Activated CD8-positive, alpha-beta memory T cell treated with anti-CD3 and anti-CD28 coated beads, Interleukin-2, amount 10 ng/mL, durations not matched to agents 7 days and 5 days (primary cell): ENCODE results near the gene ANKS6. TPM values are rescaled to one million over a fixed set of nuclear protein-coding genes. Genes with fewer than 3 reads are reported as not detected.

Source experiments
- ATAC-seq: fragments of 150-1000 bp; cut with Tn5 transposase; one replicate; pipeline ENCODE4 v1.10.0; 2021; ENCODE audit warnings: moderate library complexity
- CTCF ChIA-PET: fragments of 350-600 bp; sonication (Branson Sonifier 250); formaldehyde crosslinking; loops from one replicate; lab custom pipeline; 2021; ENCODE audit warnings: antibody characterized with exemption; lab: Charles Lee
- DNase-seq: peaks from one replicate; pipeline ENCODE4 v3.0.0-alpha.2; 2020
- H3K27ac Mint-ChIP-seq: one replicate; pipeline ENCODE4 v1.8.0; 2021; ENCODE audit warnings: mild to moderate bottlenecking, mixed read lengths
- H3K27me3 Mint-ChIP-seq: one replicate; pipeline ENCODE4 v1.8.0; 2021; ENCODE audit warnings: mixed read lengths
- H3K36me3 Mint-ChIP-seq: one replicate; pipeline ENCODE4 v1.8.0; 2021; ENCODE audit warnings: mild to moderate bottlenecking, mixed read lengths
- H3K4me1 Mint-ChIP-seq: one replicate; pipeline ENCODE4 v1.8.0; 2021; ENCODE audit warnings: mixed read lengths
- H3K4me3 Mint-ChIP-seq: one replicate; pipeline ENCODE4 v1.8.0; 2021; ENCODE audit warnings: mild to moderate bottlenecking, moderate library complexity, mixed read lengths
- H3K9me3 Mint-ChIP-seq: one replicate; pipeline ENCODE4 v1.8.0; 2022; ENCODE audit warnings: low read depth, mixed read lengths
- total RNA-seq, 2 experiments: library from RNA; stranded (reverse); gene quantifications; one replicate each; pipeline ENCODE4 v1.2.3, GENCODE V29; 2021

The ANKS6 gene
- total RNA-seq, 2 experiments from 2014 or later, result 6.5 to 9.2 TPM

DNA sequence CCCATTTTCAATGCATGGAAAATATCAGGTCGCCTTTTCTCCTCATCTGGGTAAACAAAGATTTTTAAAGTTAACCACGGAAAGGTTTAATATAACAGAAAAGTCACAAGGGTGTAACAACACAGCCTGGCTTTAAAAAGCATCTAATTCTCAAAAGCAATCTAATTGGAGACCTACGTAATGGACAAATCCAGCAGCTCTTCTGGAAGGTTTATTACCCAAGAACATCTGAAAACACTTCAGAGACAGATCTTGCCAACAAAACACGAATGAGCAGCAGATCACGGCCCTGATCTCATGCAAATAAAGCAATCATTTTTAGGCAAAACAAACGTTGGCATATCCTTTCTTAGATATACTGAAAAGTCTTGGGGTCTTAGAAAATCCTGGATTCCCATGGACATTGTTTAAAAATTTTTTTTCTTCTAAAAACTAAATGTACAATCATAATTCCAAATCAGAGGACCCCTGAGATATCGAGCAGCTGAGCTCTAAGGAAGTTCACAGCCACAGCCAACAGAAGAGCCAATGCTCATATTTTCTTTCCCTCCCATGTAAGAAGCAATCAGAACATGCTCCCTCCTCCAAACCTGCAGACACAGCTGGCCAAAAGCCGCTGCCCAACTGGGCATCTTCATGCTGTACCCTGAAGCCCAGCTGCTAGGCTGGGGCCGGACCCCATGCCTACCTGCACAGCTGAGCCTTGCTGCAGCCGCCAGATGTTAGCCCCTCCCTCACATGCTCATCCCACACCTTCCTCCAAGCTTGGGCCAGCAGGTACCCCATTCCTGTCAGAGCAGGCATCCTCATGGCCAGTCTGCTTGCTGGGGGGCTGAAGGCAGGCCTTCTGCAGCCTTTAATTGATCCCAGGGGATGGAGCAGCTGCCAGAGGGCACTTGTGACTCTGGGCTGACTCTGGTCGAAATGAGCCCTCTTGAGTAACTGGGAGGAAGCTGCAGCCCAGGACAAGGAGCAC, 11.2 kb downstream of the ANKS6 start:
- Mint-ChIP-seq H3K4me1 (no peaks in the 10 kb centered on the region), H3K9me3 (no peaks in the 10 kb centered on the region), H3K27ac (no peak overlapping the region), H3K36me3 (no peaks in the 10 kb centered on the region), H3K4me3 (no peak overlapping the region), H3K27me3 (no peaks in the 10 kb centered on the region)
- CTCF ChIA-PET, result interaction anchor here (2.7 kb wide), 1 partner anchor 10 kb away, joined by 13 read pairs; no protein-coding TSS in a partner anchor
- ATAC-seq (no peak), DNase-seq (no peak)

DNA sequence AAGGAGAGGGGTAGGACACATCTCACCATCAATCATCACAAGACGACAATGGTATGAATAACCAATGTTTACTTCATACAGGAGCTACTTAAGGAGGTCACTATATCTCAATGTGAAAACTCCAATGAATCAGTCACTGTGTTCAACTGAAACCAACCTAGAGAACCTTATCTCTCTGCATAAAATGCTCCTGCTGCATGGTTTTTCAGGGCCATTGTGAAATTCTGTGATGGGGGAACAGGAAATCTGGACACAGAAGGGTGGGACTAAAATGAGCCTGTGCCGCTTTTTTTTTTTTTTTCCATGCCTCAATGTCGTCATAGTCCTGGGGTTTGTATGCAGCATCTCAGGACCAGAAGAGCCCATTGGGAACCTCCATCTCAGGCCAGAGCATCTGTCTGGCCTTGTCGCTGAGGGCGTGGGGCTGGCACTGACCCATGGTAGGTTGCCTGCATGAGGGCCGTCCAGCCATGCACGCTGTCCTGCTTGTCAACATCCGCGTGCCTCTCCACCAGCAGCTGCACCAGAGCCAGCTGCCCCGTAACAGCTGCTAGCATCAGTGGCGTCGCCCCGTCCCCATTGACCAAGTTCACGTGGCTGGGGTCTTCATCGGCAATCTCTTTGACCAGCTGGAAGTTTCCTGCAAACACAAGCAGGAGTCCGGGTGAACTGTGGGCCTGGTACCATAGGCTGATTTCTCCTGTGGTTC, 12.7 kb downstream of the ANKS6 start:
- H3K9me3 Mint-ChIP-seq, result no peaks in the 10 kb centered on the region
- CTCF ChIA-PET, result interaction anchor here (1.3 to 2.7 kb wide), 2 partner anchors 9 to 191 kb away, joined by 3 to 13 read pairs; no protein-coding TSS in a partner anchor
- H3K4me3 Mint-ChIP-seq, result no peak overlapping the region
- peak; percentile 19 for DNase-seq
- H3K27me3 Mint-ChIP-seq, result no peaks in the 10 kb centered on the region
- H3K27ac Mint-ChIP-seq, result no peak overlapping the region
- no peaks in the 10 kb centered on the region for H3K36me3 Mint-ChIP-seq
- H3K4me1 Mint-ChIP-seq, result no peaks in the 10 kb centered on the region
- no peak for ATAC-seq

DNA sequence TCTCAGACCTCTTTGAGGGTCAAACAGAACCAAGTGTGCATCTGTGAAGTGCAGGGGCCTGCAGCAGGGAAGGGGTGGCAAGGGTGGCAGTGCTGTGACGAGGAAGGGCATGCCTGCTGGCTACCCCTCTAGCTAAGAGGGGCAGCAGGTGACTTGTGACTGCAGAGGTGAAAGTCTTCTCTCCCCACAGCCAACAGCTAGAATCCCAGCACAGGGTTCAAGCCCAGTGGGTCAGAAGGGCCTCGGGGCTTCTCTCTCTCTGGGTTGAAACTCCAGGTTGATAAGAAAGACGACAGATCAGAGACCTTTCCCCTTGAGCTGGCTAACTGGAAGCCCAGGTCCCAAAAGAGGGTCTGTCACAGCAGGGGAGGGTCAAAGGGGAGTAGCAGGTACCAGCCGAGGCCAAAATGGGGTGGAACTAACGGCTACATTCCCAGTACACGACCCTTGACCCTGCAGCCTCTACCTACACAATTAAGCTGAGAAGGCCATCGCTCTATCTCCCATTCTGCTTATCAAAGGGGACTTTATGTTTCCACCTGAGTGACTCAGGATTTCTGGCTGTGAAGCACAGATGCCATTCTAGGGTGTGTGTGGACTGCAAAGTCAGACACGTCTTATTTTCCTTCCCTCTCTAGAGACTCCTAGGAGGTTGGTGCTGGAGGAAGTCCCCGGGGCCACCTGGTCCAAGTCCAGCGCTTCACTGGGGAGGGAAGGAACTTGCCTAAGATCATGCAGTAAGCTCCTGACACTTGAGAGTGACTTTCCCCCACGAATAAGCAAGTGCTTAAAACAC, 14.6 kb downstream of the ANKS6 start:
- DNase-seq (no peak), ATAC-seq (no peak)
- Mint-ChIP-seq H3K27me3 (no peaks in the 10 kb centered on the region), H3K36me3 (no peaks in the 10 kb centered on the region), H3K4me1 (no peaks in the 10 kb centered on the region), H3K4me3 (no peak overlapping the region), H3K27ac (no peak overlapping the region), H3K9me3 (no peaks in the 10 kb centered on the region)
- CTCF ChIA-PET, result interaction anchor here (1.1 kb wide), 1 partner anchor 466 kb away, joined by 3 read pairs; no protein-coding TSS in a partner anchor

DNA sequence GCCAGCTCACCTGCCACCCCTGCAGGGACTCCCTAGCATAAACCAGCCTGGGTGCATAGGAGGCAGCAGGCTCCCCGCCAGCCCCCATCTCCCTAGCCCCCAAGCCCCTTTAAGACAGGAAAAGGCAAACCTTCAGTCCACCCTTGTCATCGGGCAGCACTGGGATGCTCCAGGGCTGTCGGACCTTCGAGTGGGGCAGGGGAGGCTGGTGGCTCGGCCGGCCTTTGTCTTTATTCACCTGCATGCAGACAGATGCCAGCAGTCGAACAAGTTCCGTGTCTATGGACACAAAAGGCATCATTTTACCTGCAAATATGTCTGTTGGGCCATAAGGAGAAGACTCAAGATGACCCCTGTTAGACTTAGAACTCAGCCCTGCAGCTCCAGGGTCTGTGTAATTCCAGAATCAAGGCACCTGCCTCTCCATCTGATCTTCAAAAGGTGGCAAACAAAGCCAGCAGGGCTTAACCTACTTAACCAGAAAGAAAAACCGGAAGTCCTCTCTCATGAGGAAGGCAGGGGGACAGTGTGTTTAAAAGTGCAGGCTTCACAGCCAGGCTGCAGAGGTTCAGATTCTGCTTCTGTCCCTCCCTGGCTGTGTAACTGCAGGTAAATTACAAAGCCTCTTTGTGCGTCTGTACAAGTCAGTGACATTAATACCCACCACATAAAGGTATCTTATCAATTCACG, 16.2 kb downstream of the ANKS6 start:
- ATAC-seq, result no peak
- Mint-ChIP-seq H3K27me3 (no peaks in the 10 kb centered on the region), H3K36me3 (no peaks in the 10 kb centered on the region), H3K9me3 (no peaks in the 10 kb centered on the region), H3K27ac (no peak overlapping the region), H3K4me1 (peaks cover 2% of the 10 kb centered on the region), H3K4me3 (no peak overlapping the region)
- CTCF ChIA-PET, result interaction anchor here (2.0 kb wide), 1 partner anchor 243 kb away, joined by 6 read pairs; no protein-coding TSS in a partner anchor
- DNase-seq, result peak; percentile 31

DNA sequence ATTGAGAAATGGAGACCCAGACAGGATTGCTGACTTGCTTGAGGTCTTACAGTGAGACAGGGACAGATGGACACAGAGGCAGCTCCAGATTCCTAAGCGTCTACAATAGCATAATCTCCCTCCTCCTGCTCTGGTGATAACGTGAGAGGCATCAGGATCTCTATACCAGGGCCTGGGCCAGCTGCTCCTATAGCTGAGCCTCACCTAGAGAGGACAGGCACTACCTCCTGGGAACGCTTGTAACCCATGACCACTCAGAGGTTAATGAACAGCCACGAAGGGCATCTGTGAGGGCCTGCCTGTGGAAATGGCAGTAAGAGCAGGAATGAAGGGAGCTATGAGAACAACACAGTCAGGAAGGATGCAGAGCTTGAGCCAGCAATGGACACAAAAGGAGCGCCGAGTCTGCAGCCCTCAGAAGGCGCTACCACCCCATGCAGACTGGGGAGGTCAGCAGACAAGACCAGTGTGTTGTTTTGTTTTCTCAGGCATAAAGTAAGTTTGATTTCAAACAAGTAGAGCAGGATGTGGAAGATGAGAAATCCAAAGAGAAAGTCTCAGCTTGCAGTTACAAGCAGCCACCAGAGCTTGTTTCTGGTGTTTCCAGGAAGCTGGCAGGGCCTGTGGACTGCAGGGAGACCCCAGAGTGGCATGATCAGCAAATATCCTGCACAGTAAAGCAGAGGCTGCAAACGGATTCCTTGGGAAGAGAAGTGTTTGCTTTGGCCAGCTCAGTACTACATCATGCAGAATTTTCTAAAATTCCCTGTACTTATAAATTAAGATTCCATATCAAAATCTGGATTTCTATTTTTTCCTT, 17.4 kb downstream of the ANKS6 start:
- no peak overlapping the region for H3K4me3 Mint-ChIP-seq
- CTCF ChIA-PET, result interaction anchor here (1.5 to 5.2 kb wide), 3 partner anchors 10 to 465 kb away, joined by 3 to 43 read pairs (median 6); no protein-coding TSS in a partner anchor
- DNase-seq (peak; percentile 36), ATAC-seq (no peak)
- no peak overlapping the region for H3K27ac Mint-ChIP-seq
- no peaks in the 10 kb centered on the region for H3K9me3 Mint-ChIP-seq
- H3K4me1 Mint-ChIP-seq, result peaks cover 2% of the 10 kb centered on the region
- no peaks in the 10 kb centered on the region for H3K27me3 Mint-ChIP-seq
- H3K36me3 Mint-ChIP-seq, result no peaks in the 10 kb centered on the region

DNA sequence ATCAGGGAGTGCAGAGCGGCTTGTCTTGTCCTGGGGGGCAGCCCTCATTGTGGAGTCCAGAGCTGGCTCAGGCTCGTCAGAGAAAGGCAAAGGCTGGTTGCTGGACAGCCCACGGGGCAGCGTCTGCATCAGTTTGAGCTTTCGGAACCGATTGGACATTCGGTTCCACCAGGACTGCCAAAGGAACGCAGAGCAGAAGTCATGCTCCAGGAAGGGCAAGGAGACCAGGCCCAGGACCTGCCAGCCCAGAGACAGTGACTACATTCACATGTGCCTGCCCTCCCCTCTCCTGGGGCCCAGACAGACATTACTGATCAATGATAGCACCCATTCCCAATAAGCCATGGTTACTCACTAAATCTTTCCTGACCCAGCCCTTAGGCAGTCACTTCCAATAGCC, 18.1 kb downstream of the ANKS6 start:
- Mint-ChIP-seq H3K4me1 (peaks cover 2% of the 10 kb centered on the region), H3K27me3 (no peaks in the 10 kb centered on the region), H3K27ac (no peak overlapping the region), H3K36me3 (no peaks in the 10 kb centered on the region), H3K4me3 (no peak overlapping the region), H3K9me3 (no peaks in the 10 kb centered on the region)
- DNase-seq (peak; percentile 31), ATAC-seq (no peak)
- CTCF ChIA-PET, result interaction anchor here (1.5 to 5.2 kb wide), 3 partner anchors 11 to 464 kb away, joined by 3 to 43 read pairs (median 6); no protein-coding TSS in a partner anchor

DNA sequence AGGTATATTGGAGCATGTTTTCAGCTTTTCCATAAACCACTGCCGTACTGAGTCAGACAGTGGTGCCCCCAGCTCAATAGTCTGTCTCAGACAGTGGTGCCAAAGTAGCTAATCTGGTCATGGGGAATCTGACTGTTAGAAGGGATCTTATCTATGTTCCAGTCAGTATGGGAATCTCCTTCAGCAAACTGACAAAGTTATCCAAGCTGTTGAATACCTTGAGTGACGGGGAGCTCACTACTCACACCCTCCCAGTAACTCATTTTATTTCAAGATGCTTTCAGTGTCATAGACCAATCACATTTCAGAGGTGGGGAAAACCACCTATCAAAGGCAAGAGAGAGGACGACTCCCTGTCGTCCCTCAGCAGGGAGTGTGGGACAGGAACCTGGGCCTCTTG, 18.7 kb downstream of the ANKS6 start:
- Mint-ChIP-seq H3K4me1 (peaks cover 2% of the 10 kb centered on the region), H3K27ac (no peak overlapping the region), H3K36me3 (no peaks in the 10 kb centered on the region), H3K4me3 (no peak overlapping the region), H3K27me3 (no peaks in the 10 kb centered on the region), H3K9me3 (no peaks in the 10 kb centered on the region)
- ATAC-seq (no peak), DNase-seq (no peak)
- CTCF ChIA-PET, result interaction anchor here (4.4 to 5.2 kb wide), 2 partner anchors 241 to 463 kb away, joined by 20 to 43 read pairs; no protein-coding TSS in a partner anchor

DNA sequence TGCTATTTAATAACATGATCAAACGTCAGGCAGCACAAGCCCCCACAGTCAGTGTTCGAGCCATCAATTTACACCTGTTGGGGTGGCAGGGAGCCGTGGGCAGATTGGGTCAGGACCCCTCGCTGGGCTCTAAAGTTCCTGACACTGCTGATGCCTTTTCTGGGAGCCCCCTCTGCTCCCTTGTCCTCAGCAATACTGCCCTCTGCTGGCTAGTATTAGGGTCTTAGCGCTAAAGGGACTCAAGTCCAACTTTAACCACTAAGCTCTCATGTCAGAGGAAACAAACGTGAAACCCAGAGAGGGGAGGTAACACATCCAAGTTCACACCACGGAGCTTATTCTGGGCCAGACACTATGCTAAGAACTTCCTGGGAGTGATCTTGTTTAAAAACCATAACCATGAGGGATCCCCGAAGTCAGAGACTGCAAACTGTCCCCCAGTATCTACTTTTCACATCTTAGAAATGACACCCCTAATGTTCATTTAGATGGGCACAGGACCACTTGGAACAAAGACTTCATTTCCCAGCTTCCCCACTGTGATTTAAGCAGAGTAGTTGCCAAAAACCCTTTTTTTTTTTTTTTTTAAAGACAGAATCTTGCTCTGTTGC, 20.4 kb downstream of the ANKS6 start:
- Mint-ChIP-seq H3K9me3 (no peaks in the 10 kb centered on the region), H3K4me1 (peaks cover 2% of the 10 kb centered on the region), H3K4me3 (no peak overlapping the region), H3K27ac (no peak overlapping the region), H3K36me3 (no peaks in the 10 kb centered on the region), H3K27me3 (no peaks in the 10 kb centered on the region)
- ATAC-seq, result peak; percentile 61
- CTCF ChIA-PET, result interaction anchor here (0.6 to 5.2 kb wide), 29 partner anchors 9 to 722 kb away, joined by 3 to 43 read pairs (median 4); partner anchors contain the start of gene ANKS6
- DNase-seq, result peak; percentile 64

DNA sequence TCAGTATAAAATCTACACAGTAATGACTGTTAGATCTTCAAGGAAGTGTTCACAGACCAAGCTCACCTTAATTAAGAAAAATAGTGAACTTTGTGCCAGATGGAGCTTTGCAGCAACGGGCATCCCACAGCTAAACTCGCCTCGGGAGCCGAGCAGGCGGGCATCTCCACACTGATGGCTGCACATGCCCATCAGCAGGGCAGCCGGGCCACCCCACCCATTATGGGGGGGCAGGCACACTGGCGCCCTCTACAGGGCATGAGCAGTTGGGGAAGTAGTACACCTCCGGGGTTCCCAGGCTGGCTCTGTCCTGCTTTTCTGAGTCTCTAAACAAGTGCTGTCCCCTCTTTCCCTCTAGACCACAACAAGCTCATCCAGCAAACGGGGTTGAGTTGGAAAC, 21.6 kb downstream of the ANKS6 start:
- no peaks in the 10 kb centered on the region for H3K27me3 Mint-ChIP-seq
- no peak overlapping the region for H3K4me3 Mint-ChIP-seq
- H3K9me3 Mint-ChIP-seq, result no peaks in the 10 kb centered on the region
- CTCF ChIA-PET, result interaction anchor here (0.9 to 5.2 kb wide), 20 partner anchors 8 to 720 kb away, joined by 3 to 43 read pairs (median 4); no protein-coding TSS in a partner anchor
- H3K27ac Mint-ChIP-seq, result no peak overlapping the region
- no peak for ATAC-seq
- peaks cover 2% of the 10 kb centered on the region for H3K4me1 Mint-ChIP-seq
- H3K36me3 Mint-ChIP-seq, result peaks cover 6% of the 10 kb centered on the region
- no peak for DNase-seq

DNA sequence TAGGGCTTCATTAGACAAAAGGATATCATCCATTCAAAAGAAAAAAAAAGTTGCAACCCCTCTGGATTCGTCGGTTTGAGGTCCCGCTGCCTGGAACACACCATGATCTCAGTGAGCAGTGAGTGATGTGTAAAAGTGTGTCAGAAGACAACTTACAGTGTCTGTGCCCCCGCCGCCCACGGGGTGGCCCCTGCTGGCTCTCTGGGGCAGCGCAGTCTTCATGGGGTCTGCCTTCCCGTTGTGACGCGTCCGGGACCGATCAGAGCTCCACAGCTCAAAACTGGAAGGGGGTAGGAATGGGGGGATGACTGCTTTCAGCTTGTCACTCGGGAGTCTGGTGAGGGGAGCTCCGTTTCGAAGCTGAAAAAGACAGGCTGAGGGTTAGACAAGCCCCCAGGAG, 22.6 kb downstream of the ANKS6 start:
- Mint-ChIP-seq H3K27me3 (no peaks in the 10 kb centered on the region), H3K27ac (no peak overlapping the region), H3K9me3 (no peaks in the 10 kb centered on the region), H3K4me1 (peaks cover 2% of the 10 kb centered on the region), H3K36me3 (peaks cover 6% of the 10 kb centered on the region), H3K4me3 (no peak overlapping the region)
- ATAC-seq, result no peak
- CTCF ChIA-PET, result interaction anchor here (1.3 to 5.2 kb wide), 6 partner anchors 11 to 459 kb away, joined by 3 to 43 read pairs (median 12); no protein-coding TSS in a partner anchor
- DNase-seq, result no peak
